ENCODE data around the gene HES5. TPM values are rescaled to one million over a fixed set of nuclear protein-coding genes. Genes with fewer than 3 reads are reported as not detected.

Gene HES5
- total and polyA plus RNA-seq, 2 of the 13 experiments (the other 11 are each of a cell fraction or from before 2014, with no cell fraction given) = not detected

DNA sequence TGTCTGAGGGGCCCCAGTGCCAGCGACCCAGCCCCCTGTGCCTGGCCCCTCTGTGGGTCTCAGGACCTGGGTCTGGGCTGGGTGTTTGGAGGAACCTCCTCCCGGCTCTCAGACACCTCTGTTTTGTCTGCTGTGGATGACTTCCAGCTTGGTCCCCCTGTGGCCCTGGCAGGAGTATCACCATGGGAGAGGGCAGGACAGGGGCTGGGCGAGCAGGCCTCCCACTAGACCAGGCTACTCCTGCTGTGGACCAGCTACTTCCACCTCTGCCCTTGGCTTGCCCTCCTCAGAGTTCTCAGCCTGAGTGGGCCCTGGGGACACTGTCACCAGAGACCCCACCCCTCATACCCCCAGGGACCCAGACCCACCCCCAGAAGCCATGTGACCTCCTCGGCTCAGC is 32.2 kb downstream of the HES5 start:
- Histone ChIP-seq H3K4me1 (ENCODE audit: insufficient read depth, low read length) (peaks cover 43% of the 10 kb centered on the region), H3K36me3 (replicated peaks in 1 of 2; ENCODE audit: control insufficient read depth in 1 of 2, insufficient read depth in 2 of 2, low read length in 2 of 2) (no peaks in the 10 kb centered on the region), H3K27me3 (ENCODE audit: control insufficient read depth in 1 of 2, insufficient read depth in 2 of 2, low read length in 2 of 2) (peaks cover 30 to 64% of the 10 kb centered on the region in 2 experiments), H2AFZ (ENCODE audit: low read length) (no peak overlapping the region), H3K4me2 (ENCODE audit: low read depth, low read length) (no peak overlapping the region), H3K9ac (ENCODE audit: insufficient read depth, low read depth, low read length) (no peak overlapping the region), H3K9me3 (ENCODE audit: low read length) (no peaks in the 10 kb centered on the region), H3K27ac (ENCODE audit: extremely low read length, insufficient read depth, low read length) (no peak overlapping the region), H3K4me3 (replicated peaks in 1 of 3; ENCODE audit: insufficient read depth in 1 of 3, low read depth in 2 of 3, low read length in 3 of 3) (no peak overlapping the region; a peak in 1 of 6 replicates), H4K20me1 (ENCODE audit: insufficient read depth, low read length) (no peaks in the 10 kb centered on the region), H3K79me2 (ENCODE audit: insufficient read depth, low read length) (no peaks in the 10 kb centered on the region)
- BruUV-seq (replicated peaks) = no TSS peak
- TF ChIP-seq HNF1A (IDR thresholded peaks at IDR 0.05; ENCODE audit: low read depth) = no peak
- TF ChIP-seq HNF1A (CRISPR knock-in tag; IDR thresholded peaks at IDR 0.05; ENCODE audit: borderline replicate concordance) = no peak
- TF ChIP-seq TRIM24 (CRISPR knock-in tag; IDR thresholded peaks at IDR 0.05) = no peak
- no peak for TF ChIP-seq ETV6 (CRISPR knock-in tag; conservative IDR thresholded peaks at IDR 0.05)
- WGBS (ENCODE audit: low lambda C conversion rate) = 20% methylated on average over 1 of the region's 4 CpGs
- no peak for ATAC-seq
- in situ Hi-C loops (cut with HindIII; ENCODE audit: extremely low pct_ligation_motif_present, low pct_unique_long_range_greater_than_20kb) (no loop called here), intact Hi-C loops (cut with micrococcal nuclease; ENCODE audit: unreplicated experiment) (no loop called here)
- ChIA-PET CTCF (ENCODE audit: low intra/inter-chr PET ratio, low total read pairs) (no interaction called here), POLR2A (no interaction called here)
- FAIRE-seq = no peak
- DNase-seq (ENCODE audit: low spot score) = no peak

DNA sequence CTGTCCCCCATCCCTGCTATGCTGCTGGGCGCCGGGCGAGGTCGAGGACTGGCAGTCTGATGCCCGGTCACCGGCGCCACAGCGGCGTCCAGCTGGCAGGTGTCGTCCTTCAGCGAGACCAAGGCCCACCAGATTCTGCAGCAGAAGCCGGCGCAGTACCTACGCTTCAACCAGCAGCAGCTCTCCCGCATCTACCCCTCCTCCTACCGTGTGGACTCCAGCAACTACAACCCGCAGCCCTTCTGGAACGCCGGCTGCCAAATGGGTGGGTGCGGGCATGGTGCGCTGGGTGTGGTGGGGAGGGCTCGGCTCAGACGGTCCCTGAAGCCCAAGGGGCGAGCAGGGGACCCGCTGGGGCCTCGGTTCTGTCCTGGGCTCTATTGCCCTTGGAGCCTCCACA is 33.3 kb downstream of the HES5 start:
- WGBS (ENCODE audit: low lambda C conversion rate) = 85% methylated on average over 10 of the region's 26 CpGs
- DNase-seq (ENCODE audit: low spot score) (no peak), ATAC-seq (no peak), FAIRE-seq (no peak)
- in situ Hi-C loops (cut with HindIII; ENCODE audit: extremely low pct_ligation_motif_present, low pct_unique_long_range_greater_than_20kb) = no loop called here
- no peaks in the 10 kb centered on the region for H3K79me2 ChIP-seq (ENCODE audit: insufficient read depth, low read length)
- H2AFZ ChIP-seq (ENCODE audit: low read length) = no peak overlapping the region
- peaks cover 32 to 71% of the 10 kb centered on the region in 2 experiments for H3K27me3 ChIP-seq (ENCODE audit: control insufficient read depth in 1 of 2, insufficient read depth in 2 of 2, low read length in 2 of 2)
- POLR2A ChIA-PET = no interaction called here
- peak overlapping the region; percentile 51; the same call in 1 of the 2 replicates for H3K4me2 ChIP-seq (ENCODE audit: low read depth, low read length)
- no peaks in the 10 kb centered on the region for H4K20me1 ChIP-seq (ENCODE audit: insufficient read depth, low read length)
- H3K4me3 ChIP-seq (replicated peaks in 1 of 3; ENCODE audit: insufficient read depth in 1 of 3, low read depth in 2 of 3, low read length in 3 of 3) = peak overlapping the region in 2 of 3 experiments; percentile 23 to 38; a peak in 3 of 6 replicates
- CTCF ChIA-PET (ENCODE audit: low intra/inter-chr PET ratio, low total read pairs) = no interaction called here
- peak overlapping the region; percentile 29; the same call in 1 of the 2 replicates for H3K9ac ChIP-seq (ENCODE audit: insufficient read depth, low read depth, low read length)
- H3K9me3 ChIP-seq (ENCODE audit: low read length) = no peaks in the 10 kb centered on the region
- BruUV-seq (replicated peaks) = no TSS peak
- intact Hi-C loops (cut with micrococcal nuclease; ENCODE audit: unreplicated experiment) = no loop called here
- no peak overlapping the region for H3K27ac ChIP-seq (ENCODE audit: extremely low read length, insufficient read depth, low read length)
- H3K36me3 ChIP-seq (replicated peaks in 1 of 2; ENCODE audit: control insufficient read depth in 1 of 2, insufficient read depth in 2 of 2, low read length in 2 of 2) = no peaks in the 10 kb centered on the region
- peaks cover 39% of the 10 kb centered on the region for H3K4me1 ChIP-seq (ENCODE audit: insufficient read depth, low read length)
- TF ChIP-seq ZNF598 (CRISPR knock-in tag; IDR thresholded peaks at IDR 0.05; ENCODE audit: borderline replicate concordance) (0 out of 2 replicates have a peak, but pooled peaks have one; percentile 5), DPF2 (CRISPR knock-in tag; IDR thresholded peaks at IDR 0.05; ENCODE audit: borderline replicate concordance, low read depth) (no peak), ZNF10 (CRISPR knock-in tag; IDR thresholded peaks at IDR 0.05; ENCODE audit: borderline replicate concordance, low read depth) (no peak), CBX2 (IDR thresholded peaks at IDR 0.05; ENCODE audit: low read depth, low read length) (no peak), CBX2 (CRISPR knock-in tag; IDR thresholded peaks at IDR 0.05; ENCODE audit: low read depth) (no peak), XRCC5 (optimal IDR thresholded peaks at IDR 0.05; ENCODE audit: low read length) (no peak), POLR2AphosphoS2 (IDR thresholded peaks at IDR 0.05; ENCODE audit: low read depth, low read length) (no peak), TP53 (CRISPR knock-in tag; conservative IDR thresholded peaks at IDR 0.05) (no peak)
- TF ChIP-seq, protein P1, sequence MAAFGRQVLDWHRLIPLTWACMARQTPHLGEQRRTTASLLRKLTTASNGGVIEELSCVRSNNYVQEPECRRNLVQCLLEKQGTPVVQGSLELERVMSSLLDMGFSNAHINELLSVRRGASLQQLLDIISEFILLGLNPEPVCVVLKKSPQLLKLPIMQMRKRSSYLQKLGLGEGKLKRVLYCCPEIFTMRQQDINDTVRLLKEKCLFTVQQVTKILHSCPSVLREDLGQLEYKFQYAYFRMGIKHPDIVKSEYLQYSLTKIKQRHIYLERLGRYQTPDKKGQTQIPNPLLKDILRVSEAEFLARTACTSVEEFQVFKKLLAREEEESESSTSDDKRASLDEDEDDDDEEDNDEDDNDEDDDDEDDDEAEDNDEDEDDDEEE (CRISPR knock-in tag; IDR thresholded peaks at IDR 0.05) = no peak

Data from HepG2 (cell line).